ENCODE results near the gene SLC5A11. TPM values are rescaled to one million over a fixed set of nuclear protein-coding genes. Genes with fewer than 3 reads are reported as not detected.

Gene SLC5A11
- polyA plus RNA-seq, 1 experiment = not detected

DNA sequence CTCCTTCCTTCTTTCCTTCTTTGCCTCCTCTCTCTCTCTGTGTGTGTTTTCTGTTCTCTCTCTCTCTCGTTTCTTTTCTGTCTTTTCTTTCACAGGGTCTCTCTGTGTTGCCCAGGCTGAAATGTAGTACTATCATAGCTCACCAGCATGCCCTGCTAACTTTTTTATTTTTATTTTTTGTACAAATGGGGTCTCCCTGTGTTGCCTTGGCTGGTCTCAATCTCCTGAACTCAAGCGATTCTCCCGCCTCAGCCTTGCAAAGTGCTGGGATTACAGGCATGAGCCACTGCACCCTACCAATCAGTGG, 1.5 kb downstream of the SLC5A11 start:
- no peak for DNase-seq (ENCODE audit: low read depth, low spot score)
- TF ChIP-seq, protein P1, sequence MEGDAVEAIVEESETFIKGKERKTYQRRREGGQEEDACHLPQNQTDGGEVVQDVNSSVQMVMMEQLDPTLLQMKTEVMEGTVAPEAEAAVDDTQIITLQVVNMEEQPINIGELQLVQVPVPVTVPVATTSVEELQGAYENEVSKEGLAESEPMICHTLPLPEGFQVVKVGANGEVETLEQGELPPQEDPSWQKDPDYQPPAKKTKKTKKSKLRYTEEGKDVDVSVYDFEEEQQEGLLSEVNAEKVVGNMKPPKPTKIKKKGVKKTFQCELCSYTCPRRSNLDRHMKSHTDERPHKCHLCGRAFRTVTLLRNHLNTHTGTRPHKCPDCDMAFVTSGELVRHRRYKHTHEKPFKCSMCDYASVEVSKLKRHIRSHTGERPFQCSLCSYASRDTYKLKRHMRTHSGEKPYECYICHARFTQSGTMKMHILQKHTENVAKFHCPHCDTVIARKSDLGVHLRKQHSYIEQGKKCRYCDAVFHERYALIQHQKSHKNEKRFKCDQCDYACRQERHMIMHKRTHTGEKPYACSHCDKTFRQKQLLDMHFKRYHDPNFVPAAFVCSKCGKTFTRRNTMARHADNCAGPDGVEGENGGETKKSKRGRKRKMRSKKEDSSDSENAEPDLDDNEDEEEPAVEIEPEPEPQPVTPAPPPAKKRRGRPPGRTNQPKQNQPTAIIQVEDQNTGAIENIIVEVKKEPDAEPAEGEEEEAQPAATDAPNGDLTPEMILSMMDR (IDR thresholded peaks at IDR 0.05; ENCODE audit: low read depth, low read length) = no peak
- H3K27ac ChIP-seq (ENCODE audit: low read depth, low read length) = no peak overlapping the region
- ChIA-PET POLR2A (no interaction called here), CTCF (interaction anchor here (1.9 kb wide), 1 partner anchor 13 kb away, joined by 7 read pairs; no protein-coding TSS in a partner anchor)
- H3K4me3 ChIP-seq (ENCODE audit: low read depth, low read length) = no peak overlapping the region
- H3K27me3 ChIP-seq (ENCODE audit: control insufficient read depth, insufficient read depth, low read length) = no peaks in the 10 kb centered on the region
- no peaks in the 10 kb centered on the region; the same call in 1 of the 2 replicates for H3K9me3 ChIP-seq (ENCODE audit: control insufficient read depth, insufficient read depth, low read length)

DNA sequence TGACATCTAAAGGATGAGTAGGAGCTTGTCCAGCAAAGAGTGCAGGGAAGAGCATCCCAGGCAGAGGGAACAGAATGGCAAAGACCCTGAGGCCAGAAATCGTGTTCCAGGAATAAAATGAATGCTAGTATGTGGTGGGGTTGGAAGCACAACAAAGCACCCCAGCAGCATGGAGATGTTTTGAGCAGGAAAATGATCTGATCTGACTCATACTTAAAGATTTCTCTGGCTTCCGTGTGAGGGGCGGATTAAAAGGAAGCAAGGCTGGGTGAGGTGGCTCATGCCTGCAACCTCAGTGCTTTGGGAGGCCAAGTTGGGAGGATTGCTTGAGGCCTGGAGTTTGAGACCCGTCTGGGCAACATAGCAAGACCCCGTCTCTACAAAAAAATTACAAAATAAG, 2.3 kb downstream of the SLC5A11 start:
- H3K4me3 ChIP-seq (ENCODE audit: low read depth, low read length) = no peak overlapping the region
- CTCF ChIA-PET = interaction anchor here (1.9 kb wide), 1 partner anchor 14 kb away, joined by 7 read pairs; no protein-coding TSS in a partner anchor
- no peaks in the 10 kb centered on the region for H3K27me3 ChIP-seq (ENCODE audit: control insufficient read depth, insufficient read depth, low read length)
- DNase-seq (ENCODE audit: low read depth, low spot score) = no peak
- H3K27ac ChIP-seq (ENCODE audit: low read depth, low read length) = peak overlapping the region; percentile 39
- H3K9me3 ChIP-seq (ENCODE audit: control insufficient read depth, insufficient read depth, low read length) = no peaks in the 10 kb centered on the region; the same call in 1 of the 2 replicates
- POLR2A ChIA-PET = interaction anchor here (0.6 kb wide), 1 partner anchor 75 kb away, joined by 6 read pairs; no protein-coding TSS in a partner anchor
- TF ChIP-seq, protein P1 (IDR thresholded peaks at IDR 0.05; ENCODE audit: low read depth, low read length) = no peak

DNA sequence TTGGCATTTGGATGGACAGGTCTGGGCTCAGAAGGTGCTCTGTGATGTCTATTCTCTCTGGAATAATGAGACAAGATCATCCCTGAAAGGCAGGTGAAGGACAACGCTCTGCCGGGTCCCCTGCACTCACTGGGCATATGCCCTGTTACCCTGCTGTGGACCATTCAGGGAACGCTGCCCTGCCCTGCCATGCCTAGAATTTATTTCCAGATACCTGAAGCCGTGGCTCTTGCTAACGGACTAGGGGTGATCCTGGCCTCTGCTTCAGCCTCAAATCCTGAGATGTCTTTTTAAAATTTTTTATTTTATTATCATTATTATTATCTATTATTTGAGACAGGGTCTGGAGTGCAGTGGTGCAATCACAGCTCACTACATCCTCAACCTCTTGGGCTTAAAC, 3.9 kb downstream of the SLC5A11 start:
- ChIA-PET CTCF (interaction anchor here (0.6 to 1.4 kb wide), 3 partner anchors 15 to 311 kb away, joined by 3 to 5 read pairs (median 3); no protein-coding TSS in a partner anchor), POLR2A (no interaction called here)
- DNase-seq (ENCODE audit: low read depth, low spot score) = no peak
- TF ChIP-seq, protein P1 (IDR thresholded peaks at IDR 0.05; ENCODE audit: low read depth, low read length) = no peak
- no peaks in the 10 kb centered on the region; the same call in 1 of the 2 replicates for H3K9me3 ChIP-seq (ENCODE audit: control insufficient read depth, insufficient read depth, low read length)
- H3K27me3 ChIP-seq (ENCODE audit: control insufficient read depth, insufficient read depth, low read length) = no peaks in the 10 kb centered on the region
- no peak overlapping the region for H3K4me3 ChIP-seq (ENCODE audit: low read depth, low read length)
- H3K27ac ChIP-seq (ENCODE audit: low read depth, low read length) = no peak overlapping the region

- no peak overlapping the region for H3K4me3 ChIP-seq (ENCODE audit: low read depth, low read length)
- ChIA-PET CTCF (interaction anchor here (0.7 to 1.4 kb wide), 4 partner anchors 8 to 166 kb away, joined by 3 to 8 read pairs (median 4); no protein-coding TSS in a partner anchor), POLR2A (interaction anchor here (0.7 kb wide), 2 partner anchors 149 to 331 kb away, joined by 3 read pairs; no protein-coding TSS in a partner anchor)
- H3K27me3 ChIP-seq (ENCODE audit: control insufficient read depth, insufficient read depth, low read length) = no peaks in the 10 kb centered on the region
- no peak overlapping the region for H3K27ac ChIP-seq (ENCODE audit: low read depth, low read length)
- TF ChIP-seq, protein P1 (IDR thresholded peaks at IDR 0.05; ENCODE audit: low read depth, low read length) = no peak
- no peaks in the 10 kb centered on the region for H3K9me3 ChIP-seq (ENCODE audit: control insufficient read depth, insufficient read depth, low read length)
- DNase-seq (ENCODE audit: low read depth, low spot score) = no peak
Measured at GRCh38 chr16:24850289-24850938, 4.7 kb downstream of the SLC5A11 start.

DNA sequence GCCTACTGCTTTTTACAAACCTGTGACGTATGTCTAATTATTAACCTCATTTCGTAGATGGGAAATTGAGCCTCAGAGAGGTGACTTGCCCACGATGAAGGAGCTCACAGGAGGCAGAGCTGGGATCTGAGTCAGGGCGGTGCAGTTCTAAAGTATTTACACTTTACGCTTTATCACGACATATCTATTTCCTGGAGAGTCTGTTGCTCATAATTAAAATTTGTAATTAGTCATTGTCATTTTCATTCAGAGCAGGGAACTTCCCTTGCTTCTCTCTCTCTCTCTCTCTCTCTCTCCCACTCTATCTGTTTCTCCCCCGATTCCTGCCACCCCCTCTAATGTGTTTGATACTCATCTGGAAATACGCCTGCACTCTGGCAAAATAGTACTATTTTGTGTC, 5.9 kb downstream of the SLC5A11 start:
- Histone ChIP-seq H3K4me3 (ENCODE audit: low read depth, low read length) (no peak overlapping the region), H3K9me3 (ENCODE audit: control insufficient read depth, insufficient read depth, low read length) (no peaks in the 10 kb centered on the region), H3K27ac (ENCODE audit: low read depth, low read length) (no peak overlapping the region), H3K27me3 (ENCODE audit: control insufficient read depth, insufficient read depth, low read length) (no peaks in the 10 kb centered on the region)
- ChIA-PET CTCF (interaction anchor here (1.0 to 1.2 kb wide), 3 partner anchors 17 to 165 kb away, joined by 4 to 8 read pairs (median 5); no protein-coding TSS in a partner anchor), POLR2A (interaction anchor here (0.6 kb wide), 1 partner anchor 49 kb away, joined by 3 read pairs; no protein-coding TSS in a partner anchor)
- DNase-seq (ENCODE audit: low read depth, low spot score) = no peak
- TF ChIP-seq, protein P1 (IDR thresholded peaks at IDR 0.05; ENCODE audit: low read depth, low read length) = no peak

All from AG04450 (cell line).